Measurements from ENCODE around the gene KCNH8.

The KCNH8 gene

GRCh38 chr3:19364148-19364547, 215.8 kb downstream of the KCNH8 start:
- DNase-seq (ENCODE audit: low read depth), result no peak

GRCh38 chr3:19365471-19365870, 217.2 kb downstream of the KCNH8 start:
- no peak for DNase-seq (ENCODE audit: low read depth)

GRCh38 chr3:19384868-19385267, 236.6 kb downstream of the KCNH8 start:
- DNase-seq (ENCODE audit: low read depth), result no peak

GRCh38 chr3:19392150-19392549, 243.8 kb downstream of the KCNH8 start:
- no peak for DNase-seq (ENCODE audit: low read depth)

GRCh38 chr3:19394946-19395345, 246.6 kb downstream of the KCNH8 start:
- no peak for DNase-seq (ENCODE audit: low read depth)

GRCh38 chr3:19396726-19397125, 248.4 kb downstream of the KCNH8 start:
- no peak for DNase-seq (ENCODE audit: low read depth)

- DNase-seq (ENCODE audit: low read depth), result no peak
These were observed 251.0 kb downstream of the KCNH8 start for GRCh38 chr3:19399356-19399755.

- DNase-seq (ENCODE audit: low read depth), result no peak
These were observed 251.5 kb downstream of the KCNH8 start for GRCh38 chr3:19399836-19400235.

GRCh38 chr3:19420159-19420558, 271.8 kb downstream of the KCNH8 start:
- DNase-seq (ENCODE audit: low read depth), result no peak

GRCh38 chr3:19425825-19426224, 277.5 kb downstream of the KCNH8 start:
- no peak for DNase-seq (ENCODE audit: low read depth)

GRCh38 chr3:19427422-19428149, 279.3 kb downstream of the KCNH8 start:
- no peak for DNase-seq (ENCODE audit: low read depth)

- DNase-seq (ENCODE audit: low read depth), result no peak
These were observed 280.4 kb downstream of the KCNH8 start for GRCh38 chr3:19428729-19429128.

GRCh38 chr3:19432669-19433068, 284.4 kb downstream of the KCNH8 start:
- DNase-seq (ENCODE audit: low read depth), result no peak

- no peak for DNase-seq (ENCODE audit: low read depth)
These were observed 288.4 kb downstream of the KCNH8 start for GRCh38 chr3:19436746-19437145.

GRCh38 chr3:19439944-19440343, 291.6 kb downstream of the KCNH8 start:
- no peak for DNase-seq (ENCODE audit: low read depth)

- DNase-seq (ENCODE audit: low read depth), result no peak
These were observed 297.8 kb downstream of the KCNH8 start for GRCh38 chr3:19446138-19446537.

- no peak for DNase-seq (ENCODE audit: low read depth)
These were observed 298.4 kb downstream of the KCNH8 start for GRCh38 chr3:19446687-19447086.

GRCh38 chr3:19455546-19455945, 307.2 kb downstream of the KCNH8 start:
- no peak for DNase-seq (ENCODE audit: low read depth)

- DNase-seq (ENCODE audit: low read depth), result no peak
These were observed 308.4 kb downstream of the KCNH8 start for GRCh38 chr3:19456738-19457137.

- DNase-seq (ENCODE audit: low read depth), result no peak
These were observed 309.1 kb downstream of the KCNH8 start for GRCh38 chr3:19457449-19457848.

GRCh38 chr3:19467761-19468160, 319.5 kb downstream of the KCNH8 start:
- no peak for DNase-seq (ENCODE audit: low read depth)

- no peak for DNase-seq (ENCODE audit: low read depth)
These were observed 322.8 kb downstream of the KCNH8 start for GRCh38 chr3:19471138-19471537.

- DNase-seq (ENCODE audit: low read depth), result no peak
These were observed 325.8 kb downstream of the KCNH8 start for GRCh38 chr3:19473971-19474580.

- DNase-seq (ENCODE audit: low read depth), result no peak
These were observed 328.0 kb downstream of the KCNH8 start for GRCh38 chr3:19476281-19476680.

Data from HS-27A (cell line).